Esophagus (tissue), 2 donors: ENCODE results near the gene NUP93. TPM values are rescaled to one million over a fixed set of nuclear protein-coding genes. Genes with fewer than 3 reads are reported as not detected.

Experiments
- H3K27ac ChIP-seq, 2 donors: one replicate each; pipeline ENCODE4 v1.5.1; 2013; ENCODE audit warnings: low read depth in 2 of 2, mild to moderate bottlenecking in 2 of 2, inconsistent platforms in 1 of 2, low read length in 1 of 2, moderate library complexity in 1 of 2
- H3K27me3 ChIP-seq, 2 donors: one replicate each; pipeline ENCODE4 v1.6.1; 2013; ENCODE audit warnings: low read length in 2 of 2, control low read depth in 1 of 2, mild to moderate bottlenecking in 1 of 2; ENCODE audit not compliant: insufficient read depth in 2 of 2, control insufficient read depth in 1 of 2
- H3K36me3 ChIP-seq, 2 donors: one replicate each; pipeline ENCODE4 v1.6.1; 2013; ENCODE audit warnings: low read length in 1 of 2; ENCODE audit not compliant: control insufficient read depth in 2 of 2, insufficient read depth in 2 of 2
- H3K4me1 ChIP-seq, 2 donors: one replicate each; pipeline ENCODE4 v1.6.1; 2013; ENCODE audit warnings: low read length in 1 of 2; ENCODE audit not compliant: control insufficient read depth in 2 of 2, insufficient read depth in 2 of 2
- H3K4me3 ChIP-seq, 2 donors: one replicate each; pipeline ENCODE4 v1.5.1; 2013; ENCODE audit warnings: low read length in 2 of 2, mild to moderate bottlenecking in 2 of 2, low read depth in 1 of 2, moderate library complexity in 1 of 2
- H3K9me3 ChIP-seq, 2 donors: one replicate each; pipeline ENCODE4 v1.6.1; 2013; ENCODE audit warnings: mild to moderate bottlenecking in 2 of 2, low read depth in 1 of 2, low read length in 1 of 2, moderate library complexity in 1 of 2; ENCODE audit not compliant: control insufficient read depth in 2 of 2, insufficient read depth in 1 of 2
- WGBS, 2 donors: extraction: QIAGEN DNeasy Blood & Tissue Kit; methylation state at CpG; one replicate each; pipeline ENCODE4 v1.1.7; 2013; 5-methylcytosine and 5-hydroxymethylcytosine counted together
- polyA plus RNA-seq, 2 donors: library from polyadenylated mRNA; stranded (reverse); fragments of 200-250 nt; gene quantifications; one replicate each; pipeline ENCODE4 v1.2.3, GENCODE V29; 2013
- donor health status: healthy with polysubstance abuse.
- donor health status: Bipolar disorder and iron deficiency.

NUP93 gene
- polyA plus RNA-seq, 2 donors, result 36.0 to 38.0 TPM

DNA sequence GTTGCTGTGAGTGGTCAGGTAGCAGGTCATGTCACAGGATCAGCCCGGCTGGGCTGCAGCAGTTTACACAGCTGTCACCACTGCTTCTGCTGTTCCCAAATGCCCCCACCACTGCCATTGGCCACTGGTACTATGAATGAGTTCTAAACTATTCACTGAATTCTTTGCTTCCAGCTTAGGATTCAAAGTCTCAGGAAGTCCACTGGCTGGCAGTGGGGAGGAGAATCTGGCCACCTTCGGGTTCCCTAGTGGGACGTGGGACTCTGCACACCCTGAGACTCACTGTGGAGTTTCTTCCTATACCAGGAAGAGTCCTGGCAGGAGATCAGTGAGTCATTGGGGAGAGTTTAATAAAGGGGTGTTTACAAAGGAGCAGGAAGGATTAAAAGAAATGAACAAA, 40.8 kb upstream of the NUP93 start:
- Histone ChIP-seq H3K27me3 (no peaks in the 10 kb centered on the region), H3K4me1 (peaks cover 3 to 13% of the 10 kb centered on the region in 2 donors), H3K36me3 (no peaks in the 10 kb centered on the region), H3K4me3 (no peak overlapping the region), H3K27ac (peak overlapping the region; percentile 31 to 80), H3K9me3 (peaks cover 0 to 2% of the 10 kb centered on the region in 2 donors)
- WGBS, 2 donors, result 26 to 42% methylated on average over 3 of the region's 3 CpGs

GRCh38 chr16:56690420-56691122, 39.4 kb upstream of the NUP93 start:
- WGBS, 2 donors, result 72 to 81% methylated on average over 4 of the region's 4 CpGs
- Histone ChIP-seq H3K9me3 (peaks cover 0 to 2% of the 10 kb centered on the region in 2 donors), H3K27me3 (no peaks in the 10 kb centered on the region), H3K4me3 (no peak overlapping the region), H3K27ac (no peak overlapping the region), H3K36me3 (no peaks in the 10 kb centered on the region), H3K4me1 (peaks cover 3 to 9% of the 10 kb centered on the region in 2 donors)

DNA sequence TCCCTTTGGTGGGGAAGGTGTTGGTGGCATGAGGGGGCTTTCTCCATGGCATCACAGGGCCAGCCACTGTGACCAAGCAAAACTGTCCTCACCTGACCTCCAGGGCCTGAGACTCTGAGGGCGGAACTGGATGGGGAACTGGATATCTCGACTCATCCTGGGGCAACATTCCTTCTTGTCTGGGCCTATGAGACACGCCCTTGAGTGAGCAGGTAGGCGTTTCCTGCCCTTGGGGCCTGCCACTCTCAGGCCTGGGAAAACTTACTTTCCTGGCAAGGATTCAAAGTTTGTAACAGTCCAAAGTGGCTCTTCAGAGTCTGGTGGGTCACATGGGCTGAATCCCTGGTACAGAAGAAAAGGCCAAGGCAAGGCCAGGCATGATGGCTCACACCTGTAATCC, 38.0 kb upstream of the NUP93 start:
- WGBS, 2 donors, result 40 to 50% methylated on average over 4 of the region's 4 CpGs
- no peaks in the 10 kb centered on the region for H3K27me3 ChIP-seq
- no peak overlapping the region for H3K4me3 ChIP-seq
- peak overlapping the region in 1 of 2 donors; percentile 52 for H3K27ac ChIP-seq
- no peaks in the 10 kb centered on the region for H3K36me3 ChIP-seq
- peaks cover 0 to 2% of the 10 kb centered on the region in 2 donors for H3K9me3 ChIP-seq
- H3K4me1 ChIP-seq, result peaks cover 3 to 9% of the 10 kb centered on the region in 2 donors

GRCh38 chr16:56695246-56695645, 34.7 kb upstream of the NUP93 start:
- 86 to 90% methylated on average over 1 of the region's 1 CpG for WGBS, 2 donors
- Histone ChIP-seq H3K27ac (no peak overlapping the region), H3K4me3 (no peak overlapping the region), H3K9me3 (peaks cover 0 to 2% of the 10 kb centered on the region in 2 donors), H3K36me3 (no peaks in the 10 kb centered on the region), H3K27me3 (no peaks in the 10 kb centered on the region), H3K4me1 (peaks cover 3% of the 10 kb centered on the region in 2 donors)

GRCh38 chr16:56697456-56698155, 32.3 kb upstream of the NUP93 start:
- H3K4me3 ChIP-seq, result no peak overlapping the region
- WGBS, 2 donors, result 89 to 95% methylated on average over 5 of the region's 5 CpGs
- H3K27me3 ChIP-seq, result no peaks in the 10 kb centered on the region
- H3K27ac ChIP-seq, result no peak overlapping the region
- H3K36me3 ChIP-seq, result no peaks in the 10 kb centered on the region
- H3K9me3 ChIP-seq, result no peaks in the 10 kb centered on the region
- no peaks in the 10 kb centered on the region for H3K4me1 ChIP-seq

DNA sequence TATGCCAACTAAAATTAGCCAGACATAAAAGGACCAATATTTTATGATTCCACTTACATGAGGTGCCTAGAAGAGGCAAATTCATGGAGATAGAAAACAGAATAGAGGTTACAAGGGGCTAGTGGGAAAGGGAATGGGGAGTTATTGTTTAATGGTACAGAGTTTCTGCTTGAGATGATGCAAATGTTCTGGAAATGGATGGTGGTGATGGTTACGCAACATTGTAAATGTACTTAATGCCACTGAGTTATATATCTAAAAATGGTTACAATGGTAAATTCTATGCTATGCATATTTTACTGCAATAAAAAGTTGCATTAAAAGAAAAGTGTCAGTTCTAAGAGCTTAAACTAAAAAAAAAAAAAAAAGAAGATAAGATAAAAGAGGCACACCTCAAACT, 29.7 kb upstream of the NUP93 start:
- Histone ChIP-seq H3K4me1 (no peaks in the 10 kb centered on the region), H3K27me3 (no peaks in the 10 kb centered on the region), H3K9me3 (no peaks in the 10 kb centered on the region), H3K27ac (no peak overlapping the region), H3K4me3 (no peak overlapping the region), H3K36me3 (no peaks in the 10 kb centered on the region)
- WGBS, 2 donors, result 0 to 48% methylated on average over 1 of the region's 1 CpG

DNA sequence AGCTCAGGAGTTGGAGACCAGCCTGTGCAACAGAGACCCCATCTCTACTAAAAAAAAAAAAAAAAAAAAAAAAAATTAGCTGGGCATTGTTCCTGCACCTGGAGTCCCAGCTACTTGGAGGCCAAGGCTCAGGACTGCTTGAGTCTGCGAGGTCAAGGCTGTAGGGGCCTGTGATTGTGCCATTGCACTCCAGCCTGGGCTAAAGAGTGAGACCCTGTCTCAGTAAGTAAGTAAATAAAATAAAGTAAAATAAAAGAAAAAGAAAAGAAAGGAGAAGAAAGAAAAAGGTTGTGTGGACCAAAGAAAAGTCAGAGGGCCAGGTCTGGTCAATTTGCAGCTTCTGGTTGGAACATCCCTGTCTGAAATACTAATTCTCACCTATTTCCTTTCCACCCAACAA, 29.3 kb upstream of the NUP93 start:
- Histone ChIP-seq H3K4me3 (no peak overlapping the region), H3K9me3 (no peaks in the 10 kb centered on the region), H3K27me3 (no peaks in the 10 kb centered on the region), H3K27ac (no peak overlapping the region), H3K36me3 (no peaks in the 10 kb centered on the region), H3K4me1 (no peaks in the 10 kb centered on the region)
- 98 to 100% methylated on average over 1 of the region's 1 CpG for WGBS, 2 donors

GRCh38 chr16:56701534-56701933, 28.4 kb upstream of the NUP93 start:
- H3K27me3 ChIP-seq, result no peaks in the 10 kb centered on the region
- no peaks in the 10 kb centered on the region for H3K4me1 ChIP-seq
- 86% methylated on average over 7 of the region's 7 CpGs for WGBS, 2 donors
- no peak overlapping the region for H3K4me3 ChIP-seq
- H3K9me3 ChIP-seq, result no peaks in the 10 kb centered on the region
- H3K27ac ChIP-seq, result no peak overlapping the region
- H3K36me3 ChIP-seq, result no peaks in the 10 kb centered on the region

DNA sequence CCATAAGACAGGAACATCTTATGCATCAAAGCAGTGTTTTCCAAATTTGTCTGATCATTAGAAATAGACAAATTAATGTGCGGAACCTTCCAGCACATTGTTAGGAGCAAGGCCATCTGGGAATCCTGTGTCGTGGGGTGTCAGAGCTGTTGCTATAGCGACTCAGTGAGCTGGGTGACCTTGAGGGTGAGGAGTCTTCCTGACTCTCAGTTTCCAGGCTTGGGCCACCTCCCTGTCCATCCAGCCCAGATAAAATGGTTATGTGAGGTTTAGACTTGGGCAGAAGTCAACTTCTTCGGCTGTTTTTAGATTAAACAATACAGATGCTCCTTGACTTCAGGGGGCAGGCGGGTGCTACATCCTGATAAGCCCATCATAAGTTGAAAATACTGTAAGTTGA, 27.1 kb upstream of the NUP93 start:
- WGBS, 2 donors, result 89 to 90% methylated on average over 5 of the region's 5 CpGs
- H3K27ac ChIP-seq, result no peak overlapping the region

More for the DNA sequence above, 27.1 kb upstream of the NUP93 start:
- Histone ChIP-seq H3K27me3 (no peaks in the 10 kb centered on the region), H3K9me3 (no peaks in the 10 kb centered on the region), H3K36me3 (no peaks in the 10 kb centered on the region), H3K4me1 (no peaks in the 10 kb centered on the region), H3K4me3 (no peak overlapping the region)
